Fibroblast of villous mesenchyme (primary cell): Measurements from ENCODE around the gene ZNF219. TPM values are rescaled to one million over a fixed set of nuclear protein-coding genes. Genes with fewer than 3 reads are reported as not detected.

Experiments
- DNase-seq: peaks from one replicate; pipeline ENCODE4 v3.0.0-alpha.2; 2010; ENCODE audit warnings: low read depth
- H3K4me3 ChIP-seq: 2 replicates; pipeline ENCODE4 v1.5.1; 2011; ENCODE audit warnings: low read depth, mild to moderate bottlenecking, low read length
- CTCF ChIP-seq: IDR thresholded peaks from 2 replicates; pipeline ENCODE4 v1.5.1; 2012; ENCODE audit warnings: low read depth, mild to moderate bottlenecking, low read length; ENCODE audit not compliant: insufficient read depth
- total RNA-seq: library from RNA; depleted of rRNA; stranded (reverse); fragments of >200 nt; gene quantifications from 2 replicates; pipeline ENCODE4 v1.2.3, GENCODE V29; 2012

Gene ZNF219
- total RNA-seq, 1 donor, result 1.7 TPM

- no peak for DNase-seq
- H3K4me3 ChIP-seq, result peak overlapping the region; percentile 83
- TF ChIP-seq CTCF, result no peak
Observed at GRCh38 chr14:21069388-21070082, 28.9 kb downstream of the ZNF219 start.

- H3K4me3 ChIP-seq, result peak overlapping the region; percentile 83
- peak; percentile 68 for TF ChIP-seq CTCF
- peak; percentile 60 for DNase-seq
Observed at GRCh38 chr14:21068521-21069387, 29.7 kb downstream of the ZNF219 start.

- no peak for DNase-seq
- H3K4me3 ChIP-seq, result no peak overlapping the region
- peak; percentile 29 for TF ChIP-seq CTCF
Observed at GRCh38 chr14:21066882-21067502, 31.5 kb downstream of the ZNF219 start.

DNA sequence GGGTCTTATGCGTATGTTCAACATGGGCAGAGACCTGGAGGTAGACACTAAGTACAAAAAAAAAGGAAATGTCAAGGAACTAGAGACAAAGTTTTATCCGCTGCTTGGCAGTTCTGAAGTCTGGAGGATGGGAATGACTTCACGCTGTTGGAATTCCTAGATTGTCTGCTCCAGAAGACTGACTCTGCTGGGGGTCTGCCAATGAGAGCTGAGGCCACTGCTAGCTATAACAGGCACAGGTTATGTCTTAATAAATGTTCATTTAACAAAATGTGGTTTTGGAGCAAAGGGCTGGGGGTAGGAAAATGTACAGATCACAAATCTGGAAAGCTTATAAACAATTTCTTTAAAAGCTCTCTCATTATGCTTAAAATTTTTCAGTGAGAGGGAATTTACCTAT lies 35.0 kb downstream of the ZNF219 start:
- H3K4me3 ChIP-seq, result no peak overlapping the region
- no peak for TF ChIP-seq CTCF
- DNase-seq, result no peak

- DNase-seq, result no peak
- no peak for TF ChIP-seq CTCF
- no peak overlapping the region for H3K4me3 ChIP-seq
Observed at GRCh38 chr14:21061347-21061668, 37.1 kb downstream of the ZNF219 start.

GRCh38 chr14:21060614-21061346 lies 37.7 kb downstream of the ZNF219 start:
- no peak for DNase-seq
- no peak for TF ChIP-seq CTCF
- no peak overlapping the region for H3K4me3 ChIP-seq
